Measurements from ENCODE around the gene TSHZ2. TPM values are rescaled to one million over a fixed set of nuclear protein-coding genes. Genes with fewer than 3 reads are reported as not detected.
A peak's percentile ranks its signal among the peaks of the same experiment; 100 is the strongest.

The TSHZ2 gene
- polyA plus RNA-seq, 1 donor from 2014 or later = 4.6 TPM

DNA sequence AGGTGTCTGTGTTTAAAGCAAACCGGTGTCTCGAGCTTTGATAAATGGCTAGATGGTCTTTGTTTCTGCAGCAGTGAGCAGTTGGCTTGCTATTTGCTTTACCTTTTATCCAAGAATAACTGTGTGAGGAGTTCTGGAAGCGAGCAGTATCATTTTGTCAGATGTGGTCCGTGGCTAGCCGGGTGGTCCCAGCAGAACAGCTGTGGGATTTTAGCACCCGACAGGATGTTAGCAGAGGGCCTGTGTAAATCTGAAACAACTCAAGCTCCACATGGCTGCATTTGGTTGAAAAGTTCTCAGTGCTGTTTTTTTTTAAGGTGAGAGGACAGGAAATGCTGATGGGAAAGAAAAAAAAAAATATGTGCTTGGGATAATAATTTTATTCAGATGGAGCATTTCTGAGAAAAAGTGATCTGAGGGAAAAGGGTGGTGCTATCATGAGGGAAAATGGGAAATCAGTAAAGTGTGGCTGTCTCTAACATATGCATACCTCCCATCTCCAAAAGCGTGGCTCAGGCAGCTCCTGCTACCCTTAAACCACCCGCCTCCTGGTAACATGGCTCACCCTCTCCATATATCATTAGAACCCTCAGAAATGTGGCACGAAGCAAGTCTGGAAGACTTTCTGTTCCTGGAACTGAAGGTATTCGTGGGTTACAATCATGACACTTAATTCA, 215.4 kb downstream of the TSHZ2 start:
- Histone ChIP-seq H3K4me2 (ENCODE audit: low read length) (no peak overlapping the region), H3K9ac (ENCODE audit: low read length) (no peak overlapping the region), H2AFZ (ENCODE audit: low read depth, low read length) (no peak overlapping the region), H3K4me3 (ENCODE audit: low read length) (no peak overlapping the region), H3K9me3 (ENCODE audit: low read length) (no peaks in the 10 kb centered on the region), H3K9me2 (ENCODE audit: insufficient read depth, low read length) (no peaks in the 10 kb centered on the region), H3K79me2 (replicated peaks; ENCODE audit: insufficient read depth, low read length) (no peaks in the 10 kb centered on the region), H3F3A (ENCODE audit: insufficient read depth, low read length, poor library complexity, severe bottlenecking) (no peaks in the 10 kb centered on the region), H3K27me3 (ENCODE audit: insufficient read depth, low read depth, low read length) (no peaks in the 10 kb centered on the region), H3K27ac (ENCODE audit: low read length) (no peak overlapping the region), H4K20me1 (ENCODE audit: insufficient read depth) (no peaks in the 10 kb centered on the region), H3K36me3 (ENCODE audit: insufficient read depth, low read length) (no peaks in the 10 kb centered on the region)
- TF ChIP-seq EZH2 (IDR thresholded peaks at IDR 0.05; ENCODE audit: borderline replicate concordance, insufficient read depth, low read length, poor library complexity, severe bottlenecking) = no peak

DNA sequence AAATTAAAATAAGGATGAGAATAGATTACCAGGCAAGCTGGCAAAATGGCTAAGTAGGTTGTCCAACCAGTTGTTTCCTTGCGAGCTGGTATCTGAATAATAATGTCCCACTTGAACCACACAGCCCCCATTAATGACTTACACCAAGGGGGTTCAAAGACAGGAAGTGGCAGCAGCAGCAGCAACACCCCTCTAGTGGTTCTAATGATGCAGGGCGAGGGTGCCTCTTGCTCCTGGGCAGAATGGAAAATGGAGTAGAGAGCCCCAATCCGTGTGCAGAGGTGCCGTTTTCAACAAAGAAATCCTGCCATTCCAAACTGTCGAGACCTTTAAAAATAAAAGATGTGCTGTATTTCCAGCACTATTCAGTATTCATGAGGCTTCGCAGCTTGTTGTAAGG, 218.1 kb downstream of the TSHZ2 start:
- no peak overlapping the region for H3K4me2 ChIP-seq (ENCODE audit: low read length)
- no peaks in the 10 kb centered on the region for H4K20me1 ChIP-seq (ENCODE audit: insufficient read depth)
- H3K79me2 ChIP-seq (replicated peaks; ENCODE audit: insufficient read depth, low read length) = no peaks in the 10 kb centered on the region
- no peaks in the 10 kb centered on the region for H3F3A ChIP-seq (ENCODE audit: insufficient read depth, low read length, poor library complexity, severe bottlenecking)
- peak overlapping the region; percentile 40 for H3K9ac ChIP-seq (ENCODE audit: low read length)
- H3K27ac ChIP-seq (ENCODE audit: low read length) = peak overlapping the region; percentile 79
- H3K4me3 ChIP-seq (ENCODE audit: low read length) = peak overlapping the region; percentile 32
- H3K9me3 ChIP-seq (ENCODE audit: low read length) = no peaks in the 10 kb centered on the region
- H3K27me3 ChIP-seq (ENCODE audit: insufficient read depth, low read depth, low read length) = no peaks in the 10 kb centered on the region
- H3K36me3 ChIP-seq (ENCODE audit: insufficient read depth, low read length) = no peaks in the 10 kb centered on the region
- peak; percentile 42 for TF ChIP-seq SMC3 (conservative IDR thresholded peaks at IDR 0.05; ENCODE audit: poor library complexity)
- TF ChIP-seq, protein P1, sequence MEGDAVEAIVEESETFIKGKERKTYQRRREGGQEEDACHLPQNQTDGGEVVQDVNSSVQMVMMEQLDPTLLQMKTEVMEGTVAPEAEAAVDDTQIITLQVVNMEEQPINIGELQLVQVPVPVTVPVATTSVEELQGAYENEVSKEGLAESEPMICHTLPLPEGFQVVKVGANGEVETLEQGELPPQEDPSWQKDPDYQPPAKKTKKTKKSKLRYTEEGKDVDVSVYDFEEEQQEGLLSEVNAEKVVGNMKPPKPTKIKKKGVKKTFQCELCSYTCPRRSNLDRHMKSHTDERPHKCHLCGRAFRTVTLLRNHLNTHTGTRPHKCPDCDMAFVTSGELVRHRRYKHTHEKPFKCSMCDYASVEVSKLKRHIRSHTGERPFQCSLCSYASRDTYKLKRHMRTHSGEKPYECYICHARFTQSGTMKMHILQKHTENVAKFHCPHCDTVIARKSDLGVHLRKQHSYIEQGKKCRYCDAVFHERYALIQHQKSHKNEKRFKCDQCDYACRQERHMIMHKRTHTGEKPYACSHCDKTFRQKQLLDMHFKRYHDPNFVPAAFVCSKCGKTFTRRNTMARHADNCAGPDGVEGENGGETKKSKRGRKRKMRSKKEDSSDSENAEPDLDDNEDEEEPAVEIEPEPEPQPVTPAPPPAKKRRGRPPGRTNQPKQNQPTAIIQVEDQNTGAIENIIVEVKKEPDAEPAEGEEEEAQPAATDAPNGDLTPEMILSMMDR (IDR thresholded peaks at IDR 0.05; ENCODE audit: poor library complexity, severe bottlenecking) = peak; percentile 53
- no peak for TF ChIP-seq EZH2 (IDR thresholded peaks at IDR 0.05; ENCODE audit: borderline replicate concordance, insufficient read depth, low read length, poor library complexity, severe bottlenecking)
- peak; percentile 50 for TF ChIP-seq RAD21 (conservative IDR thresholded peaks at IDR 0.05)
- H3K9me2 ChIP-seq (ENCODE audit: insufficient read depth, low read length) = no peaks in the 10 kb centered on the region
- H2AFZ ChIP-seq (ENCODE audit: low read depth, low read length) = no peak overlapping the region

DNA sequence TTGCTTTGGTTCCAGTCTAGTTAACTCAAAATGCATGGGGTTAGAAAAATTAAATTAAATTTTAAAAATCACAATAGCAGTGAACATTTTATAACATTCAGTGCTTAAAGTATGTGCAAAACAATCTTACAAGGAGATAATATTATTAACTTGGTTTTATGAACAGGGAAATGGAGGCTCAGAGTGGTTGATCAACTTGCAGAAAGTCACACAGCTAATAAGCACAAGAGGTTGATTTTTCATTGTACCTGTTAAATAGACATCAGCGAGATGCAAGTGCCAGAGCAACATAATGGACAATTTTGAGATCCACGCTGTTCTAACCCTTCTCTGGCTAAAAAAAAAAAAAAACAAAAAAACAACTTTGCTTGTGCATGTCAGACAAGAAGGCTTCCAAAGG, 219.8 kb downstream of the TSHZ2 start:
- H3K4me3 ChIP-seq (ENCODE audit: low read length) = no peak overlapping the region
- TF ChIP-seq SMC3 (conservative IDR thresholded peaks at IDR 0.05; ENCODE audit: poor library complexity) = no peak
- TF ChIP-seq TAF1 (IDR thresholded peaks at IDR 0.05; ENCODE audit: low read depth) = no peak
- TF ChIP-seq EZH2 (IDR thresholded peaks at IDR 0.05; ENCODE audit: borderline replicate concordance, insufficient read depth, low read length, poor library complexity, severe bottlenecking) = no peak
- TF ChIP-seq MXI1 (conservative IDR thresholded peaks at IDR 0.05; ENCODE audit: poor library complexity, severe bottlenecking) = no peak
- no peak for TF ChIP-seq RAD21 (conservative IDR thresholded peaks at IDR 0.05)
- no peak for TF ChIP-seq POLR2AphosphoS5 (IDR thresholded peaks at IDR 0.05)
- TF ChIP-seq, protein P2, sequence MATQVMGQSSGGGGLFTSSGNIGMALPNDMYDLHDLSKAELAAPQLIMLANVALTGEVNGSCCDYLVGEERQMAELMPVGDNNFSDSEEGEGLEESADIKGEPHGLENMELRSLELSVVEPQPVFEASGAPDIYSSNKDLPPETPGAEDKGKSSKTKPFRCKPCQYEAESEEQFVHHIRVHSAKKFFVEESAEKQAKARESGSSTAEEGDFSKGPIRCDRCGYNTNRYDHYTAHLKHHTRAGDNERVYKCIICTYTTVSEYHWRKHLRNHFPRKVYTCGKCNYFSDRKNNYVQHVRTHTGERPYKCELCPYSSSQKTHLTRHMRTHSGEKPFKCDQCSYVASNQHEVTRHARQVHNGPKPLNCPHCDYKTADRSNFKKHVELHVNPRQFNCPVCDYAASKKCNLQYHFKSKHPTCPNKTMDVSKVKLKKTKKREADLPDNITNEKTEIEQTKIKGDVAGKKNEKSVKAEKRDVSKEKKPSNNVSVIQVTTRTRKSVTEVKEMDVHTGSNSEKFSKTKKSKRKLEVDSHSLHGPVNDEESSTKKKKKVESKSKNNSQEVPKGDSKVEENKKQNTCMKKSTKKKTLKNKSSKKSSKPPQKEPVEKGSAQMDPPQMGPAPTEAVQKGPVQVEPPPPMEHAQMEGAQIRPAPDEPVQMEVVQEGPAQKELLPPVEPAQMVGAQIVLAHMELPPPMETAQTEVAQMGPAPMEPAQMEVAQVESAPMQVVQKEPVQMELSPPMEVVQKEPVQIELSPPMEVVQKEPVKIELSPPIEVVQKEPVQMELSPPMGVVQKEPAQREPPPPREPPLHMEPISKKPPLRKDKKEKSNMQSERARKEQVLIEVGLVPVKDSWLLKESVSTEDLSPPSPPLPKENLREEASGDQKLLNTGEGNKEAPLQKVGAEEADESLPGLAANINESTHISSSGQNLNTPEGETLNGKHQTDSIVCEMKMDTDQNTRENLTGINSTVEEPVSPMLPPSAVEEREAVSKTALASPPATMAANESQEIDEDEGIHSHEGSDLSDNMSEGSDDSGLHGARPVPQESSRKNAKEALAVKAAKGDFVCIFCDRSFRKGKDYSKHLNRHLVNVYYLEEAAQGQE (IDR thresholded peaks at IDR 0.05; ENCODE audit: borderline replicate concordance) = no peak
- no peak for TF ChIP-seq EP300 (conservative IDR thresholded peaks at IDR 0.05; ENCODE audit: poor library complexity, severe bottlenecking)
- TF ChIP-seq, protein P1 (IDR thresholded peaks at IDR 0.05; ENCODE audit: poor library complexity, severe bottlenecking) = no peak
- no peaks in the 10 kb centered on the region for H3F3A ChIP-seq (ENCODE audit: insufficient read depth, low read length, poor library complexity, severe bottlenecking)
- no peaks in the 10 kb centered on the region for H3K9me2 ChIP-seq (ENCODE audit: insufficient read depth, low read length)
- no peak overlapping the region for H3K27ac ChIP-seq (ENCODE audit: low read length)
- H3K36me3 ChIP-seq (ENCODE audit: insufficient read depth, low read length) = no peaks in the 10 kb centered on the region
- no peak overlapping the region for H2AFZ ChIP-seq (ENCODE audit: low read depth, low read length)
- no peaks in the 10 kb centered on the region for H3K27me3 ChIP-seq (ENCODE audit: insufficient read depth, low read depth, low read length)
- no peaks in the 10 kb centered on the region for H3K79me2 ChIP-seq (replicated peaks; ENCODE audit: insufficient read depth, low read length)
- H4K20me1 ChIP-seq (ENCODE audit: insufficient read depth) = no peaks in the 10 kb centered on the region
- H3K4me2 ChIP-seq (ENCODE audit: low read length) = no peak overlapping the region
- no peak overlapping the region for H3K9ac ChIP-seq (ENCODE audit: low read length)
- H3K9me3 ChIP-seq (ENCODE audit: low read length) = no peaks in the 10 kb centered on the region
